ENCODE results near the gene ULBP1.

- TF ChIP-seq CTCF (IDR thresholded peaks at IDR 0.05) (no peak), POLR2A (IDR thresholded peaks at IDR 0.05) (no peak)
Observed at GRCh38 chr6:150004101-150004782, 40.5 kb downstream of the ULBP1 start.
